Measurements from ENCODE around the gene GRK3.

- TF ChIP-seq MXI1 (IDR thresholded peaks at IDR 0.05; ENCODE audit: borderline replicate concordance, low read depth, low read length) (no peak), CTCF (conservative IDR thresholded peaks at IDR 0.05; ENCODE audit: low read depth, low read length) (no peak), RAD21 (IDR thresholded peaks at IDR 0.05; ENCODE audit: low read length) (no peak), POLR2A (IDR thresholded peaks at IDR 0.05; ENCODE audit: low read depth, low read length) (no peak), BHLHE40 (IDR thresholded peaks at IDR 0.05; ENCODE audit: low read depth, low read length) (no peak), MAFK (IDR thresholded peaks at IDR 0.05; ENCODE audit: low read depth, low read length) (no peak), USF2 (IDR thresholded peaks at IDR 0.05; ENCODE audit: low read depth, low read length) (no peak)
Measured at GRCh38 chr22:25569983-25570382, 5.5 kb downstream of the GRK3 start.

Measured in IMR-90 (cell line).